ENCODE measurements around the gene RIPOR3.
"Not testable (repeated sequence)": the region's sequence is repeated elsewhere in the genome, so short reads cannot be mapped to it uniquely, and the experiment has no call there.

RIPOR3 gene

GRCh38 chr20:50679753-50680104 lies 11.6 kb downstream of the RIPOR3 start:
- no peak for DNase-seq

- no peak for DNase-seq
These were observed 13.0 kb downstream of the RIPOR3 start for GRCh38 chr20:50678169-50678898.

GRCh38 chr20:50676858-50677257 lies 14.5 kb downstream of the RIPOR3 start:
- DNase-seq, result no peak

- DNase-seq, result not testable (repeated sequence)
These were observed 15.0 kb downstream of the RIPOR3 start for GRCh38 chr20:50676377-50676731.

GRCh38 chr20:50675671-50676376 lies 15.5 kb downstream of the RIPOR3 start:
- DNase-seq, result no peak

GRCh38 chr20:50674138-50674825 lies 17.1 kb downstream of the RIPOR3 start:
- DNase-seq, result no peak

- DNase-seq, result no peak
These were observed 17.7 kb downstream of the RIPOR3 start for GRCh38 chr20:50673466-50674137.

- no peak for DNase-seq
These were observed 18.2 kb downstream of the RIPOR3 start for GRCh38 chr20:50673146-50673465.

- no peak for DNase-seq
These were observed 18.8 kb downstream of the RIPOR3 start for GRCh38 chr20:50672400-50673145.

- DNase-seq, result no peak
These were observed 19.7 kb downstream of the RIPOR3 start for GRCh38 chr20:50671626-50672025.

GRCh38 chr20:50671010-50671409 lies 20.3 kb downstream of the RIPOR3 start:
- not testable (repeated sequence) for DNase-seq

GRCh38 chr20:50670126-50670862 lies 21.0 kb downstream of the RIPOR3 start:
- DNase-seq, result no peak

GRCh38 chr20:50668798-50669197 lies 22.5 kb downstream of the RIPOR3 start:
- no peak for DNase-seq

GRCh38 chr20:50668326-50668725 lies 23.0 kb downstream of the RIPOR3 start:
- DNase-seq, result no peak

GRCh38 chr20:50666709-50667298 lies 24.5 kb downstream of the RIPOR3 start:
- no peak for DNase-seq

GRCh38 chr20:50664254-50664653 lies 27.1 kb downstream of the RIPOR3 start:
- DNase-seq, result no peak

- no peak for DNase-seq
These were observed 28.1 kb downstream of the RIPOR3 start for GRCh38 chr20:50663095-50663821.

GRCh38 chr20:50659975-50660670 lies 31.2 kb downstream of the RIPOR3 start:
- DNase-seq, result no peak

- DNase-seq, result no peak
These were observed 32.5 kb downstream of the RIPOR3 start for GRCh38 chr20:50658804-50659380.

- DNase-seq, result no peak
These were observed 35.9 kb downstream of the RIPOR3 start for GRCh38 chr20:50655311-50655880.

All from NCI-H187 (cell line).